NCI-H1930 (cell line): ENCODE results near the gene FKBP1A.
A peak's percentile ranks its signal among the peaks of the same experiment; 100 is the strongest.

Source experiments
- DNase-seq, 2 experiments: peaks; one replicate each; lab custom pipeline; 2025; lab: John Stamatoyannopoulos, UW

Gene FKBP1A

DNA sequence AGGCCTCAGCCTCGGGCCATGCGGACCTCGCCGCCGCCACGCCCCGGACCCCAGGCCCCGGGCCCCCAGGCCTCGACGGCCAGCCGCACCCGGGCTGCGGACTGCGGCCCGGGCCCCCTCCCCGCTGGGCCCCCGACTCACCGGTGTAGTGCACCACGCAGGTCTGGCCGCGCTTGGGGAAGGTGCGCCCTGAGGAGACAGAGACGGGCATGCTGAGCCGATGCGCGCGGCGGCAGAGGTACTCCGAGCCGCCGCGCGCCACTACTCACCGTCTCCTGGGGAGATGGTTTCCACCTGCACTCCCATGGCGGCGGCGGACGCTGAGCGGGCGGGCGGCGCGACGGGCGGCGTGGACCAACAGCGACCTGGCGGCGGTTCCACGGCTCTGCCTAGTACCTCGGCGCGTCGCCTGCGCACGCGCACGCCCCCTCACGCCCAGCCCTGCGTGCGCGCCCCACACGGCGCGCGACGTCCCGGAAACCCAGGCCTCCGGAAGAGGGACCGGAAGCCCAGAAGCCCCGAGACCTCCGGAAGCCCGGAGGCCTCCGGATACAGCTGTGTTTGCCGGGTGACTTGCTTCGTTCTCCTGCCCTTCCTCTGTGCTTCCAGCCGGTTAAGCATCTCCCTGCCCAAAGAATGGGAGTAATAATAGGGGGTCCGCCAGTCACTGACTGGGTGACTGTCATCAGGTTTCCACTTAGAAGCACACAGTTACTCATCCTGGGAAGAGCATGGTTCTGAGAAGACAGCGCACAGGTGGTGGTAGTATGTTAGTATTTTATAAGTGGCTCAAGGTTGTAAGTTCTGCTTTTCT, at the start of gene FKBP1A:
Gene FKBP1A (minus strand): TSS at position 362 of the 814 bp plus-strand sequence. CDS start 56 bp downstream, at position 306.
- DNase-seq = peak; percentile 83 to 90

DNA sequence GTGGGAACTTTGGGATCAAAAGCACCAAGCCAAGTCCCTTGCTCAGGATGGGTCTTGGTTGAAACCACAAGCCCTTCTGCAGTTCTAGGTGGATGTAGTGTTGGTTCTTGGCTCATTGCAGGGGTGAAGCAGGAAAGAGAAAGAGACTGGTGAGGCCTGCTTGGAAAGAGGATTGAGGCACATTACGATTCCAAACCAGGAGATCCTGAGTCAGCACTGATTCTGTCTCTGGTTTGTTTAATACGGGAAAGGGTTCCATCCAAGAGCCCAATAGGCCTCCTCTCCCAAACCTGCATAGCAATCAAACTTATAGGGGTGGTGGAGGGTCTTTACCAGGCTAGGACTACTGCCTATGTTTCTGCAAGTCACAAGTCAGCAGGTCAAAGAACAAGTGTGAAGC, 49.5 kb upstream of the FKBP1A start:
- DNase-seq = no peak

DNA sequence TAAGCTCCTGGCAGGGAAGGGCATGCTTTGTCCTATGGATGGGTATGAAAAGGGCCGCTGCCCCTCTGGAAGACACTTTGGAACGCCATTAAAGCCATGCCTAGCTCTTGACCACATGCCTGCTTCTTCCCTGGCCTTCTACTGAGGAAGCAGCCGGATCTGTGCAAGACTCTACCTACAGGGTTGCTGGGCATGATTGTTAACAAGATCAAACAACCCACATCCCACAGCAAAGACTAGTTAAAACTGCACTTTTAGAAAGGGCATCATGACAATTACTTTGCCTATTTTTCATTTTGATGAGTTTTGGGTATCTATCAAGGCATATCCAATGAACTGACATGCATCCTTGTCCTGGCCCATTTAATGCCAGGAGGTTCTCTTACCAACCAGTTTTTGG, 48.3 kb upstream of the FKBP1A start:
- no peak for DNase-seq

DNA sequence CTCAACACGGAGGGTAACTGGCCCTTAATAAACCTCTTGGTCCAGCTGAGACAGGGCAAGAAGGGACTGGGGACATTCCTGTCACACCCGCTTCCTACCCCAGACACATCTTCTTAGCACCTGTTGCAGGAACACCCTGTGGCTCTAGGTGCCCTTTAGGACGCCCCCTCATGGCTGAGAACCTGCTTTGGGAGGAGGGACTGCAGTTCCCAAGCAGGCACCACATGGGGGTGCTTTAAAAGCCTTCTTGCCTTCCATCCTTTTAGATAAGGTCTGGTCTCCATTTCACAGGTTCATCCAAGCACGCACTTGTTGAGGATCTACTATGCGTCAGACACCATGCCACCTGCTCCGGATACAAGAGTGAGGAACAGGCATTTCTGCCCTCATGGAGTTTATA, 47.2 kb upstream of the FKBP1A start:
- no peak for DNase-seq

DNA sequence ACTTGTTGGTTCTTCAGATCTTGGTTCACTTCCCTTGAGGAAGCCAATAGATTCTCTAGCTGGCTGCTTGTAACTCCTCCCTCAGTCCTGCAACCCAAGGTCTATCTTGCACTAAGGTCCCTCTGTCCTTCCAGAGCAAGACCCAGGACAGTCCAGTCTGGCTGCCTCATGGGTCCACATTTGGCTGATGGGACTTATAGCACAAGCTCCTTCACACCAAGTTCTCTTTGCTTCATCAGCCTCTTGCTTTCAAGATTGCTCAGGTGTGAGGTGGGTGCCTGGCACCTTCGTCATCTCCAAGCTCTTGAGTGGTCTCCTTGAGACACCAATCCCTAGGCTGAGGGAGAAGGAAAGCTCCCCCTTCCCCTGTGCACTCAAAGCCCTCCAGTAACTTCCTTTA, 45.5 kb upstream of the FKBP1A start:
- no peak for DNase-seq

DNA sequence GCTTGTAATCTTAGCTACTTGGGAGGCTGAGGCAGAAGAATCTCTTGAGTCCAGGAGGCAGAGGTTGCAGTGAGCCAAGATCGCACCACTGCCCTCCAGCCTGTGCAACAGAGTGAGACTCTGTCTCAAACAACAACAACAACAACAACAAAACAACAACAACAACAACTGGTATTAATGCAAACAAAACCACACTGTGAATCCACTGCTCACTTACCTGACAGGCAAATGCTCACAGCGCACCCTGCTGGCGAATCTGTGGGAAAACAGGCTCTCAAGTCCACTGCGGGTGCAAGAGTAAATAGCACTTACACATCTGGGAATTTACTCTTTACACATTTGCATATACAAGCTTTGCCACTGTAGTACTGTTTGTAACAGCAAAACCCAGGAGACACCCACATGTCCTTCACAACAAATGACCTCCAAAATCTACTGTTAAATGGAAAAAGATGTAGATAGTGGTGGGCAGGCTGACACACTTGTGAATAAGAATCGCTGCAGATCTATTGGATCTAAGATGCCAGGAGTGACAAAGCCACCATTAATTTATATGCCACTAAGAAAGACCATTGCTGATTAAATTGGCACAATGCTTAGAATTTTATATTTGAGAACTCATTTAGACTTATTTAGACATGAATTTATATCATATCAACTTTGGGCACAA, 44.5 kb upstream of the FKBP1A start:
- peak in 1 of 2 experiments; percentile 34 for DNase-seq

DNA sequence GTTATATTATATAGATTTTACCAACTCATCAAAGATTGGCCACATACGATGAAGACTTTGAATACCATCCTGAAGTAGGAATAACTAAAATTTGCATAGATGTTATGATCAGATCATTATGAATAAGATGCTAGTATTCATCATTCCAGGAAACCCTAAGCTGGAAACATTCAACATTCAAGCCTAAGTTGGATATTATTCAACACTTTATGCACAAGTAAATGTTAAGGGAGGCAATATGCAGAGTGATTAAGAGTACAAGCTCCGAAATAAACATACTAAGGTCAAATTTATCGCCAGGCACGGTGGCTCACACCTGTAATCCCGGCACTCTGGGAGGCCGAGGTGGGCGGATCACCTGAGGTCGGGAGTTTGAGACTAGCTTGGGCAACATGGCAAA, 43.4 kb upstream of the FKBP1A start:
- DNase-seq = no peak

DNA sequence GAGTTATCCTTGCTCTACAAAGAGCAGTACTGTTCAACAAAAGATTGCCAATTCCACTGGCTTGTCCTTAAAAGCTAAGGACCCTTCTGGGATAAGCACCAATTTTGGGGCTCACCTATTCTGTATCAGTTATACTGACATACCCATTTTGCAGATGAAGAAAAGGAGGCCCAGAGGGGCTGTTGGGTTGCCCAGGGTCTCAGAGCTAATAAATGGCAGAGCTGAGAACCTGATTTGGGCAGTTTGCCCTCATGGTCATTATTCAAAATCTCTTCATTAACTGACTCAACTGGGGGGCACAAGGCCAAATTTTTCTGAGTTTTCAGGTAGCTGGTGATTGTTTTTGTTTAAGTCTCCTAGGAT, 42.5 kb upstream of the FKBP1A start:
- no peak for DNase-seq

DNA sequence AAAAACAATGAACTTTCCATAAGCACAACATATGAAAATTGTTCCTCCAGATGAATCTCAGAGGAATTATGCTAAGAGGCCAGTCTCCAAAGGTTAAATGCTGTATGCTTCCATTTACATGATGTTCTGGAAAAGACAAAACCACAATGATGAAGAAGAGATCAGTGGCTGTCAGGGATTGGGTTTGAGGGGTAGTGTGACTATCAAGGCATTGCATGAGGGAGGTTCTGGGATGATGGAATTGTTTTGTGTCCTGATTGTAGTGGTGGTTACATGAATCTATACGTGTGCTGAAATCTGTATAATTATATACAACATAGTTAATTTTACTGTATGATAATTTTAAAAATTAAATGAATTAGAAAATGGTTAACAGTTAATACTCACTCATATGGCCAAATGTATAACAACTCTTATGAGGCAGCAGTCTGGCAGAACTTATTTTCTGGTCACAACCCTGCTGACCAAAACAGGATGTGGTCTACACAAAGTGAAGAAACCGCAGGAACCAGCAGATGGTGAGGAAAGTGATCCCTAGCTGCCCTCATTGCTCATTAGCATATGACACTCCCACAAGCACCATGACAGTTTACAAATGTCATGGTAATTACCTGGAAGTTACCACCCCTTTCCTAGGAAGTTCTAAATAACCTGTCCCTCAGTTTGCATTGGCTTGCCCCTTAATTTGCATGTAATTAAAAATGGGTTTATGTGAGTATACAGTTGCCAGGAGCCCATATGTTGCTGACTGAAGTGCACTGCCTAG, 41.9 kb upstream of the FKBP1A start:
- no peak for DNase-seq

DNA sequence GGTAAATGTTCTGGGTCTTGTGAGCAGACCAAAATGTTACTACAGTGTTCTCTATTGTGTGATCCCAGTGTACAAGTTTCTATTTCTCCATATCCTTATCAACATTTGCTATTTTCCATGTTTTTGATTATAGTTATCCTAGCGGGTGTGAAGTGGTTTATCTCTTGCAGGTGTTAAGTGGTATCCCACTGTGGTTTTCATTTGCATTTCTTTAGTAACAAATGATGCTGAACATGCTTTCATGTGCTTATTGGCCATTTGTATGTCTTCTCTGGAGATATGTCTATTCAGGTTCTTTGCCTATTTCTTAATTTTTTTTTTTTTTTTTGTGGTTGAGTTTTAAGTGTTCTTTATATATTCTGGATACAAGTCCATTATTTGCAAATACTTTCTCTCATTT, 38.3 kb upstream of the FKBP1A start:
- no peak for DNase-seq

DNA sequence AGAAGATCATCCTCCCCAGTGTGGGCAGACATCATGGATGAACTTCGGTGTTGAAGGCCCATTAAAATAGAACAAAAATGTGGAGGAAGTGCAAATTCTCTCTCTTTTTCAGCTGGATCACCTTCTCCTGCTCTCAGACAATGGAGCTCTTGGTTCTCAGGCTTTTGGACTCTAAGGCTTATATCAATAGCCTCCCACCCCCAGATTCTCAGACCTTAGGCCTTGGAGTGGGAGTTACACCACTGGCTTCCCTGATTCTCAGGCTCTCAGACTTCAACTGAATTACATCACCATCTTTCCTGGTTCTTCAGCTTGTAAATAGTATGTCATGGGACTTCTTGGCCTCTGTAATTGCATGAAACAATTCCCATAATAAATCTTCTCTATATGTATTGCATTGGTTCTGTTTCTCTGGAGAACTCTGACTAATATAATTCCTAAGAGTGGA, 37.2 kb upstream of the FKBP1A start:
- no peak for DNase-seq

DNA sequence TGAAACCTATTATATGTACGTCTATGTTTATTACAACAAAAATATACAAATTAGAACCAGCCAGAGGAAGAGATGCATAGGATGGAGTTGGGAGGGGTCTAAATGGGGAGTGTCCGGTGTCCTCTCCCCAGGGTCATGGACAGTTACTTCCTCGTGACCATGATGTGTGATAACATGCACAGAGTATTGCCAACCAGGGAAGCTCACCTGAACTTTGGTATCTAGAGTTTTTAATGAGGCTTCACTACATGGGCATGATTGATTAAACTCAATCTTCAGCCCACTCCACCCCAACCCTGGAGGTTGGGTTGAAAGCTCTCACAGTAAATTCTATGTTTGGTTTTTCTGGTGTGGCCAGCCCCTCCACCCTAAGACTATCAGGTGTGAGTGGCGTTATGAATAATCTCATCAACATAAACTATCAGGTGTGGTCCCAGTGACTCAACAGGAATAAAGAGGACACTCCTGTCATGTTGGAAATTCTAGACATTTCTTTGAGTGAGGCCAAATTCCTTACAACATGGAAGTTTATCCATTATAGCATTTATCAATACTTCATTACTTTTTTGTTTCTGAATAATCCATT, 36.4 kb upstream of the FKBP1A start:
- no peak for DNase-seq

DNA sequence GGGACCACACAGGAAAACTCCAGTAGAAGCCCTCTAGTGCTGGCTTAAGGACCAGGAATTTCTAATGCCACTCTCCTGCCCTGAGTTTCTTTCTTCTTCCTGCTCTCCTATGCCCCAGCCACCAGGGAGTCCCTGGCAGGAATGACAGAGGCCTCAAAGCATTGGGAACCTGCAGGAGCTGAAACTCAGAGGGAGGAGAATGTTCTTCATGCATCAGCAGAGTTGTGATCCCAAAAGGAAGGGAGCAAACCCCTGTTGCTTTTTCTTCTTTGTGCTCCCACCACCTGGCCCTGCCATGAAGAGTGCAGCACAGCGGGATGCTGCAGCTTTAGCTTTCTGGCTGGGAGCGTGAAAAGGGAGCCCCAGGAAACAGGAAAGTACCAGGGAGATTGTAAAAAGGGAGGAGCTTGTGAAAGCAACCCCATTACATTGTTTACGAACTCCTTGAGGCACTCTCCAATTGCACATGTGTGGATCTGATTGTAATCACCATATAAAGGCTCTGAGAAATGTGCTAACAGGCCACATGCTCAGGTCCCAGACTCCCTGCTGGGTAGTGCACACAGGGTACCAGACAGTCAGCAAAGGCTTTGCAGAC, 34.7 kb upstream of the FKBP1A start:
- peak; percentile 28 to 47 for DNase-seq

DNA sequence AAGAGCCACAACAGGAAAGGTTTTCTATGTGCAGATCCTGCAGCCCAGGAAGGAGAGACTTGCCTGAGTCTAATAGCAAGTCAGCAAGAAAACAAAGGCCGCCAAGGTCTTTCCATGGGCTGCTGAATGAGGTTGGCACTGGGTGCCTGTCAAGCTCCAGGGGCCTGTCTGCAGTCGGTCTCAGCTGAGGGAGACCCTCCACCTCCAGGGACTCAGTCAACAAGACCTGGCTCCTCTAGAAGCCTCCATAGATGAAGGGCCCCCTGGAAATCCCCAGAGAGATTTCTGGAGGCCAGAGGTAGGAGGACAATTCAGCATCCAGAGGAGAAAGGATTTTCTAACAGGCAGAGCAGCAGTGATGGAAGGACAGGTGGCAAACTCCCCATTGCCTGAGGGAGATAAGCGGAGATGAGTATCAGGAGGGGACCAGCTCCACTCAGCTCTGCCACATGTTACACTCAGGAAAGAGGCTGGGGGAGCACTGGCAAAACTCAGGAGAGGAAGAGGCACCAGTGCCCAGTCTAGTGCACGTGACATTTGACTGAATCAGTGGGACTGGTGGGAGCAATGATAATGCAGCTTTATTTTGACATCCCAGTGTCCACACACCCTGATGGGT, 33.5 kb upstream of the FKBP1A start:
- DNase-seq = no peak

DNA sequence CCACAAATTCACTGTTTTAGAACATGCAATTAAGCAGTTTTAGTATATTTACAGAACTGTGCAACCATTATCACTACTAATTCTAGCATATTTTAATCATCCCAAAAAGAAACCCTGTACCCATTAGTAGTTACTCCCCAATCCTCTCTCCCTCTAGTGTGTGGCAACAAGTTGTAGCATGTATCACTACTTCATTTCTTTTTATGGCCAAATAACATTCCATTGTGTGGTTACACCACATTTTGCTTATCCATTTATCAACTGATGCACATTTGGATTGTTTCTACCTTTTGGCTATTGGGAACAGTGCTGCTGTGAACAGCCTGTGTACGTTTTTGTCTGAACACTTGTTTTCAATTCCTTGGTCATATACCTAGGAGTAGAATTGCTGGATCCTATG, 31.5 kb upstream of the FKBP1A start:
- DNase-seq = no peak

DNA sequence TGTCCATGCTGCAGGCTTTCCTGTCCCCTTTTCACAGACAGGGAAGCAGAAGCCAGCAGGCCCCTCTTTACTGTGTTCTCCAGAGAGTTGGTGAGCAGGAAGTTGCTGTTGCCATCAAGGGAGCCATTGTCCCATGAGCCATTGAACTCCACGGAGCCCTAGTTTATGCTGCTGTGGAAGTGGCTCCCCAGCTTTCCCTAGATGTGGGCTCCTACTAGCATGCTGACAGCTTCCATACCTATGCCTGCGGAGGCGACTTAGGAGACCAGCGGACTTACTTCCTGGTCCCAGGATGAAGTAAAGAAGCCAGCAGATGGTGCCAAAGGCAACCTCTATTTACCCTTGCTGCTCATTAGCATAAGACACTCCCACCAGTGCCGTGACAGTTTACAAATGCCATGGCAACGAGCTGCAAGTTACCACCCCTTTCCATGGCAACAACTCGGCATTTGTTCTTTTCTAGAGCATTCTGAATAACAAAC, 30.8 kb upstream of the FKBP1A start:
- peak; percentile 22 to 25 for DNase-seq

DNA sequence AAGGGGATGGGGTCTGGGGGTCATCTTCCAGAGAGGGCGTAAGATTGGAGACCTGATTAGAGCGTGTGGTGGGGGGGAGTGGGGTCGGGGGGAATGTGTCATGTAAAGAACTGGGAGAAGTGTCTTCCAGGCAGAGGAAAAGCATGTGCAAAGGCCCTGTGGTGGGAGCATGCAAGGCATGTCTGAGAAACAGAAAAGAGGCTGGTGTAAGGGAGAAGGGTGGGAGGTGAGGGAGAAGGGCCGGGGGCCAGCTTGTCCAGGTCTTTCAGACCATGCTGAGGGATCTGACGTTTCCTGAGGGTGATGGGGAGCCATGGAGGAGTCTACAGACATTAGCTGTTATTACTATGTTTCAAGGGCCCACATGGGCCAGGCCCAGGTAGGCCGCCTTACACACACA, 30.4 kb upstream of the FKBP1A start:
- no peak for DNase-seq

DNA sequence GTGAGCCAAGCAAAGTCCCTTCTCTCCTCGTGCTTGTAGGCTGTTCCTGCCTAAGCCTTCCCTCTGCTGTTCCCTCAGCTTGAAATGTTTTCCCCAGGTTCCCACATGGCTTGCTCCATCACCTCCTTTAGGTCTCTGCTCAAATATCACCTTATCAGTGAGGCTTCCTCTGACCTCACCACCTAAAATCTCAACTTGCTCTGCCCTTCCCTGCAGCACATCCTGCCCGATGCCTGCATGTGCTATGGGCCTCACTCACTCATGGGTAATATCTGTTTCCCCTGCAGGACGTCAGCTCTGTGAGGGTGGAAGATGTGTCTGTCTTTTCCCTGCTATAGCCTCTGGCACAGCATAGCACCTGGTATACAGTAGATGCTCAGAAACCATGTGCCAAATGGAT, 29.9 kb upstream of the FKBP1A start:
- DNase-seq = no peak

DNA sequence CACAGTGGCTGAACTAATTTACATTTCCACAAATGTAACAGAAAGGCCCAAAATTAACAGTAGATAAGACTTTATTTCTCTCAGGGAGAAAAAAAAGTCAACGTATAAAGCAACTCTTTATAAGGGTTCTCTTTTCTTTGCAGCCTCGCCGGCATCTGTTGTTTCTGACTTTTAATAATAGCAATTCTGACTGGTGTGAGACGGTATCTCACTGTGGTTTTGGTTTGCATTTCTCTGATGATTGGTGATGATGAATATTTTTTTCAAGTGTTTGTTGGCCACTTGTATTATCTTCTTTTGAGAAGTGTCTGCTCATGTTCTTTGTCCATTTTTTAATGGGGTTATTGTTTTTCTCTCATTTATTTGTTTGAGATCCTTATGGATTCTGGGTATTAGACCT, 27.2 kb upstream of the FKBP1A start:
- no peak for DNase-seq

DNA sequence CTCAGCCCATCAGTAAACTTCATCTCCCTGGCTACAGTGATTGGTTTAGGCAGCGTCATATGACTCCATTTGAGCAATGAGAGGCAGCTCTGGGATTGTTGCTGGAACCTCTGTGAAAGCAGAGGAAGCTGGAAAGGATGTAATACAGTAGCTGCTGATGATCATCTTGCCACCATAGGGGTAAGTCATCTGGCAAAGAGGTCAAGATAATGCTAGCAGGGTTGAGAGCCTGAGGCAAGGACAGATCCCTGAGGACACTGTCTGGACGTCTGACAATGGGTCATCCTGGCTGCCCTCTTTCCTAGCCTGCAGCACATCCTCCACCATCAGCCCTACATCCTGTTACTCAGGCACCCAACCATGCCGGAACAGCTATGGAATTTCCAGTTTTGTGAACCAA, 25.5 kb upstream of the FKBP1A start:
- DNase-seq = no peak

DNA sequence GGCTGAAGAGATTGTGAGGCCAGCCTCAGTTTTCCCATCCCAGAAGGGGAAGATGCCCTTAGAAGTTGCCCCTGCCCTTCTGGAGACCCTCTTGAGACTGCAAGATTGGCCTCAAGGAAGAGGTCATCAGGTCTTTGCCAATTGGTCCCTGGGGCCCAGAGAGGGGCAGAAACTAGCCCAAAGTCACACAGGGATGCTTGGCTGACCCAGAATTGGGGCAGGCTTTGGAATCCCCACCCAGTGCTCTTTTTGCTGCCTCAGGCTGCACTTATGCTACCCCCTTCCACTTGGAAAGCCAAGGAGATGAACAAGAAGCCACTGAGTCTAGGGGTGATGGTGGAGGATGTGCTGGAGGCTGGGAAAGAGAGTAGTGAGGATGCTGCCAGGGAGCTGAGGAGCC, 24.9 kb upstream of the FKBP1A start:
- no peak for DNase-seq

DNA sequence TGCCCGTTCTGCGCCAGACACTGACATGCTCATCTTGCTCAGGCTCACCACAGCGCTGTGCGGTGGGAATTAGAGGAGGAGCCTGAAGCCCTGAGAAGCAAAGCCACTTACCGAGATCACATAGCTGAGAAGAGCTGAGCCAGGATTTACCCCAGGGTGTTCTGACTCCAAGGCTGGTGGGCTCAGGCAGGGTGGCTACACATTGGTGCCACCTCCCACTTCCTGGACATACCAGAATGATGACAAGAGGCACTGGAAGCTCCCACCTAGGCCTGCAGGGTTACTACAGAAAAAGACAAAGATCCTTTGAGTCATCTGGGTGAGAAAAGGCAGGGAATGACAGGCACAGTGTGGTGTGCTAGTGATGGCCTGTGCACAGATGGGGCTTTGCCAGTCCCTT, 24.4 kb upstream of the FKBP1A start:
- no peak for DNase-seq
